NCI-H1694 treated with DMSO at 0.1 percent for 48 hours (cell line): ENCODE data around the gene TIMM13.
"Not testable (repeated sequence)": the region's sequence is repeated elsewhere in the genome, so short reads cannot be mapped to it uniquely, and the experiment has no call there.

Source experiments
- DNase-seq: peaks from one replicate; lab custom pipeline; 2025; lab: John Stamatoyannopoulos, UW

The TIMM13 gene

DNA sequence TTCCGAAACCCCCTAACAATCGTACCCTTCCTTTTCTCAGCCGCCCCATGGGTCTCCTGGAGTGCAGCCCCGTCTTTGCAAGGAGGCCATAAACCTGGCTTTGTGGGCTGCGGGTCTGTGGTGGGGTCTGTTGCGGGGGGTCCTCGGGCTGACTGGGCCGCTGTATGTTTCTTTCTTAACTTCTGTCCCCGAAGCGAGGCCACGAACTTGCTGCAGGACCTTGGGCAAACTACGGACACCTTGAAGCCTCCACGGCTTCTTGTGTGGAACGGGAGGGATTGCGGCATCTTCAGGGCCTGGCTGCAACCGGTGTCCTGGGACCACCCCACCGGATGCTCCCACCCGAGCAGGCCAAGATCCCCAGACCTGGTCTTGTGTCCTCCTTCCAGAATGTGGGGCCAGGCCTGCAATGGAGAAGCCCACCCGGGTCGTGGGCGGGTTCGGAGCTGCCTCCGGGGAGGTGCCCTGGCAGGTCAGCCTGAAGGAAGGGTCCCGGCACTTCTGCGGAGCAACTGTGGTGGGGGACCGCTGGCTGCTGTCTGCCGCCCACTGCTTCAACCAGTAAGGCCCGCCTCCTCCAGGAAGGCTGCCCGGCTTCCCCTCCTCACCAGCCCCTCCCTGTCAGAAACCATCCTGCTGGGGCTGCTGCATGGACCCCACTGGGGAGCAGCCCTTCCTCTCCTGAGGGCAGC, 12.0 kb downstream of the TIMM13 start:
- DNase-seq = no peak

DNA sequence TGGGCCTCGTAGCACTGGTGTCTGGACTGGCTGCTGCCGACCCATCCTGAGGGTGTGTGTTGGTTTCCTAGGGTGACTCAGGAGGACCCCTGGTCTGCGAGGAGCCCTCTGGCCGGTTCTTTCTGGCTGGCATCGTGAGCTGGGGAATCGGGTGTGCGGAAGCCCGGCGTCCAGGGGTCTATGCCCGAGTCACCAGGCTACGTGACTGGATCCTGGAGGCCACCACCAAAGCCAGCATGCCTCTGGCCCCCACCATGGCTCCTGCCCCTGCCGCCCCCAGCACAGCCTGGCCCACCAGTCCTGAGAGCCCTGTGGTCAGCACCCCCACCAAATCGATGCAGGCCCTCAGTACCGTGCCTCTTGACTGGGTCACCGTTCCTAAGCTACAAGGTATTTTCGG, 13.8 kb downstream of the TIMM13 start:
- DNase-seq = no peak

DNA sequence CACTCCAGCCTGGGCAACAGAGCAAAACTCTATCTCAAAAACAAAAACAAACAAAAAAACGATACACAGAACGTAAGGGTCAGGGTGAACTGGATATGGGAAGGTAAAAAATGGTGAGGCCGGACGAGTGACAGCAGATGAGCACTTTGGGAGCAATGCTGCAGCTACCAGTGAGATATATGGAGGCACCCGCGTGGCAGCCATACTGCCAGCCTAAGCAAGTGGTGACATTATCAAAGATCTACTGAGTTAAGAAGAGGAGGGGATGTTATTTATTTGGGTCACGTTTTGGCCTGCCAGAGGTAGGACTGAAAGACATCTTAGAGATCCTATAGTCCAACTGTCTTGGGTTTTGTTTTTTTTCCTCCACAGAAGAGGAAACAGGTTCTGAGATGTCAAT, 14.2 kb downstream of the TIMM13 start:
- no peak for DNase-seq

DNA sequence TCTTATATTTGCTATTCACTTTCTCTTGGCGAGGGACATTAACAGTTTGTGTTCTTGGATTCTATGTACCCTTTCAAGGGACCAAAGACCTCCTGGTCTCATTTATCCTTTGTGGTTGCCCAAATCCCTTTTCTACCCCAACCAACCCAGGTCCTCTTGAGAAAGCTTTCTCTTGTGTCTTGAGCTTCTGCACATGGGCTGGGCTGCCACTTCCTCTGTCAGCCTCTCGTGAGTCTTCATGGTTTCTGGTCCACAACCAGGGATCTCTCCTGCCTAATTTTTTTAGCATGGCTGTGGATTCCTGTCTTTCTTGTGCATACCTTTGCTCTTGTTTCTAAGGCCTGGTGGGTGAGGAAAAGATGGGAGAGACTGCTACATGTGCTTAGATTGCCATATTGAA, 14.9 kb downstream of the TIMM13 start:
- DNase-seq = no peak

DNA sequence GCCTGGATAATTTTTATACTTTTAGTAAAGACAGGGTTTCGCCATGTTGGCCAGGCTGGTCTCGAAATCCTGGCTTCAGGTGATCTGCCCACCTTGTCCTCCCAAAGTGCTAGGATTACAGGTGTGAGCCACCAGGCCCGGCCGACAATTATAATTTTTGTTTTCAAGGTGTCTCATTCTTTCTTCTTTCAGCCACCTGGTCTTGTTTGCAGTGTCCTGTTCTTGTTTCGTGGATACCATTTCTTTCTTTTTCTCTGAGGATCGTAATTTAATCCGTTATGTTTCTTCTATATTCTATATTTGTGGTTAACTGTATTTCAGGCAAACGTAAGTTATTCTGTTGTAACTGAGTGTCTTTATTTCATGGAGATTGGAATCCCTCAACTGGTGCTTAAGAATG, 15.7 kb downstream of the TIMM13 start:
- DNase-seq = no peak

DNA sequence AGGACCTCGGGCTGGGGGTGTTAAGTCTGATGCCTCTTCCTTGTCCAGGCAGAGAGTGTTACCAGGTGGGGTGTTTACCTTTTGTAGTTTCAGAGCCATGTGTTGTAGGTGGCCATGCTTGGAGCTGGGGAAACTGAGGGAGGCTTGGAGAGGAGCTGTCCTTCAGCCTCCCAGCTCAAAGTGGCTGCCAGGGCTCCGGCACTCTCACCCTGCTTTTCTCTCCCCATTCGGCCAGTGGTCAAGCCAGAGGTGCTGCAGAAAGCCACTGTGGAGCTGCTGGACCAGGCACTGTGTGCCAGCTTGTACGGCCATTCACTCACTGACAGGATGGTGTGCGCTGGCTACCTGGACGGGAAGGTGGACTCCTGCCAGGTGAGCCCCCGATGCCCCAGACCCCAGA, 17.4 kb downstream of the TIMM13 start:
- no peak for DNase-seq

DNA sequence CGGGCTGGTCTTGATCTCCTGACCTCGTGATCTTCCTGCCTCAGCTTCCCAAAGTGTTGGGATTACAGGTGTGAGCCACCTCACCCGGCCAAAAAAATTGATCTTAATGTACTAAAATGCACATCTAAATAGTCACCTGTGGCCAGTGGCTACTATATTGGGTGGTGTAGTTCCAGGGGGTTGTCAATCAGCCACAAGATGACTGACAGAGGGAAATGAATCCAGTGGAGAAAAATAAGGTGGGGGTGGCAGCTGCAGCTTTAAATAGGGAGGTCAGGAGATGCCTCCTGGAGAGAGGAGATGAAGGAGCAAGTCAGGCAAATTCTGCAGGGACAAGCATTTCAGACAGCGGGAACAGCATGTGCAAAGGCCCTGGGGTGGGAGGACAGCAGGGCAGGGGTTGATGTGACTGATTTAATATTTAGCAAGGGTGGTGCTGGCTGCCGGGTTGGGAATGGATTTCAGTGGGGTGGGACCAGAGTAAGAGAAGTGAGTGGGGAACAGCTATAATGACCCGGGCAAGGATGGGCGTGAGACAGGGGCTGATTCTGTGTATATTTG, 18.0 kb downstream of the TIMM13 start:
- DNase-seq = no peak

DNA sequence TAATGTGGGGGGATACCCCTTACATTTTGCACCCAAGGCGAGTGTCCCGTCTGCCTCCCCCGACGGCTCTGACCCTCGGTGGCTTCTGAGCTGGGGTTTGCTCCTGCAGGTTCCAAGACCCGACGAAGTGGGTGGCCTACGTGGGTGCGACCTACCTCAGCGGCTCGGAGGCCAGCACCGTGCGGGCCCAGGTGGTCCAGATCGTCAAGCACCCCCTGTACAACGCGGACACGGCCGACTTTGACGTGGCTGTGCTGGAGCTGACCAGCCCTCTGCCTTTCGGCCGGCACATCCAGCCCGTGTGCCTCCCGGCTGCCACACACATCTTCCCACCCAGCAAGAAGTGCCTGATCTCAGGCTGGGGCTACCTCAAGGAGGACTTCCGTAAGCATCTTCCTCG, 19.1 kb downstream of the TIMM13 start:
- DNase-seq = no peak

DNA sequence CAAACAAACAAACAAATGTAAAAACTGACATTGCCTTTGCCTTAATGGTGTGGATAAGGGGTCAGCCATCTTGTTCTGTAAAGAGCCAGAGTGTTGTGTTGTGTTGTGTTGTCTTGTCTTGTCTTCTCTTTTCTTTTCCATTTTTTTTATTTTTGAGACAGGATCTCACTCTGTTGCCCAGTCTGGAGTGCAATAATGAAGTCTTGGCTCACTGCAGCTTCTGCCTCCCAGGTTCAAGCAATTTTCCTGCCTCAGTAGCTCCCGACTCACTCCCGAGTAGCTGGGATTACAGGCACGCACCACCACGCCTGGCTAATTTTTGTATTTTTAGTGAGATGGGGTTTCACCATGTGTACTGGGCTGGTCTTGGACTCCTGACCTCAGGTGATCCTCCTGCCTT, 27.8 kb downstream of the TIMM13 start:
- DNase-seq = no peak

DNA sequence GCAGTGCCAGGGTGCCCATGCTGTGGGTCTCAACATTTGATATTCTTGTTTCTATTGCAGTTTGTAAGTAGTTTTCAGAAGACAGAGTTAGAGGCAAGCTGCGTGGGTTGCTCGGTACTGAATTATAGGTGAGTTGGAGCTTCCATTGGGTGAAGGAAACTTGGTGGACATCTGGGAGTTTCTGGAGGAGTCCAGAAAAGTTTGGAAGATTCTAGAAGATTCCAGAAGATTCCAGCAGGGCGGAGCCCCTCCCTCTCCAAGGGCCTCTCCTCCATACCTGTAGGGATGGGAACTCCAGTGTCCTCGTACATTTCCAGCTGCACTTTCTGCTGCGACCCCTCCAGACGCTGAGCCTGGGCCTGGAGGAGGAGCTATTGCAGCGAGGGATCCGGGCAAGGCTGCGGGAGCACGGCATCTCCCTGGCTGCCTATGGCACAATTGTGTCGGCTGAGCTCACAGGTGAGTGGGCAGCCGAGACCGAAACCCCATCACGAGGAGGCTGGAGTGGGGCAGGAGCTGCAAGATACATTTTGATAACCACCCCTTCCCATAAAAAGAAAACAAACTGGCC, 28.6 kb downstream of the TIMM13 start:
- DNase-seq = no peak

DNA sequence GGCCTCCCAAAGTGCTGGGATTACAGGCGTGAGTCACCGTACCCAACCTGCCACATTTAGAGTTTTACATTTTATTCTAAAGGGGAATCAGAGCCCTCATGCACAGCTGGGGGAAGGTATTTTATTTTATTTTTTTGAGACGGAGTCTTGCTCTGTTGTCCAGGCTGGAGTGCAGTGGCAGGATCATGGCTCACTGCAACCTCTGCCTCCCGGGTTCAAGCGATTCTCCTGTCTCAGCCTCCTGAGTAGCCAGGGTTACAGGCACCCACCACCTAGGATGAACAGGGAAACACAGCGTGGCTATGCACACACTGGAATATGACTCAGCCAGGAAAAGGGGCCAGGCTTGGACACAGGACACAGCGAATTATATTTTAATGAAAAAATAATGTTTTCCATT, 30.2 kb downstream of the TIMM13 start:
- not testable (repeated sequence) for DNase-seq

DNA sequence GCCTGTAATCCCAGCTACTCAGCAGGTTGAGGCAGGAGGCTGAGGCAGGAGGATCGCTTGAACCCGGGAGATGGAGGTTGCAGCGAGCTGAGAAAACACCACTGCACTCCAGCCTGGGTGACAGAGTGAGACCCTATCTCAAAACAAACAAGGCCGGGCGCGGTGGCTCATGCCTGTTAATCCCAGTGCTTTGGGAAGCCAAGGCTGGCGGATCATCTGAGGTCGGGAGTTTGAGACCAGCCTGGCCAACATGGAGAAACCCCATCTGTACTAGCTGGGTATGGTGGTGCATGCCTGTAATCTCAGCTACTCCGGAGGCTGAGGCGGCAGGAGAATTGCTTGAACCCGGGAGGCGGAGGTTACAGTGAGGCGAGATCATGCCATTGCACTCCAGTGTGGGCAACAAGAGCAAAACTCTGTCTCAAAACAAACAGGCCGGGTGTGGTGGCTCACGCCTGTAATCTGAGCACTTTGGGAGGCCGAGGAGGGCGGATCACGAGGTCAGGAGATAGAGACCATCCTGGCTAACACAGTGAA, 32.0 kb downstream of the TIMM13 start:
- not testable (repeated sequence) for DNase-seq

DNA sequence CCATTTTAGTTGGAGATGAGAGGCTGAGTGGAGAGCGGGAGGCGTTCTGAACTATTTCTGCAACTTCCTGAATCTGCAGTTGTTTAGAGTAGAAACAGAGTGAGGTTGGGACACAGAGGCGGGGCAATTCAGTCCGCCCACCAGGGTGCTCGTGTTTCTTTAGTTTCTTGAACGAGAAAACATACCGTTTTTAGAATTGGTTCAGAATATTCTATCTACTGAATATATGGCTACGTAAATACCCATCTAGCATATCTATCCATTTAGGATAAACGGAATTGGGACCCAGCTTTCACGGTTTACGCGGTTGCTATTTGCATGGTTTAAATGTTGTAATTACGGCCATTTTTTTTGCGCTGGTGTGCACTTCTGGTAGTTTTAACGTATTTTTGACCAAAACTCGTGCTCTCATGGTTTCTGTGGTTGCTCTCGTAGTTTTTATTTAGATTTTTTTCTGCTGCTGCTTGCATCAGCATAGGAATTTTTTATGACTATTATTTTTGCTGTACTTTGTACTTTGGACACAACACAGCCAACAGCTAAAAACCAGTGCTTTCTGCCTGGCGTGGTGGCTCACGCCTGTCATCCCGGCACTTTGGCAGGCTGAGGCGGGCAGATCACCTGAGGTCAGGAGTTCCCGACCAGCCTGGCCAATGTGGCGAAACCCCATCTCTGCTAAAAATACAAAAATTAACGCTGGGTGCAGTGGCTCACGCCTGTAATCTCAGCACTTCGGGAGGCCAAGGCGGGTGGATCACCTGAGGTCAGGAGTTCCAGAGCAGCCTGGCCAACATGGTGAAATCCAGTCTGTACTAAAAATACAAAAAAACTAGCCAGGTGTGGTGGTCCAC, 32.7 kb downstream of the TIMM13 start:
- DNase-seq = no peak

DNA sequence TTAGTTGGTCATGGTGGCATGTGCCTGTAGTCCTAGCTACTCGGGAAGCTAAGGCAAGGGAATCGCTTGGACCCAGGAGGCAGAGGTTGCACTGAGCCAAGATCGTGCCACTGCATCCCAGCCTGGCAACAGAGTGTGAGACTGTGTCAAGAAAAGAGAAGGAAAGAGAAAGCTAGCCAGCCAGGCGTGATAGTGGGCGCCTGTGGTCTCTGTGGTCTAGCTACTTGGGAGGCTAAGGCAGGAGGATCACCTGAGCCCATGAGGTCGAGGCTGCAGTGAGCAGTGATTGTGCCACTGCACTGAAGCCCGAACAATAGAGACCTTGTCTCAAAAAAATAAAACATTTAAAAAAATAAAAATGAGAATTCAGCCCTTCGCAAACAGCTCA, 33.3 kb downstream of the TIMM13 start:
- DNase-seq = no peak

DNA sequence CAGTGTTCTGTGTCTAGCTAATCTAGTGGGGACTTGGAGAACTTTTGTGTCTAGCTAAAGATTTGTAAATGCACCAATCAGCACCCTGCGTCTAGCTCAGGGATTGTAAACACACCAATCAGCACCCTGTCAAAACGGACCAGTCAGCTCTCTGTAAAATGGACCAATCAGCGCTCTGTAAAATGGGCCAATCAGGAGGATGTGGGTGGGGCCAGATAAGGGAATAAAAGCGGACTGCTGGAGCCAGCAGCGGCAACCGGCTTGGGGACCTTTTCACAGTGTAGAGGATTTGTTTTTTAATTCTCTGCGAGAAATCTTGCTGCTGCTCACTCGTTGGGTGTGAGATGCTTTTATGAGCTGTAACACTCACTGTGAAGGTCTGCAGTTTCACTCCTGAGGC, 34.5 kb downstream of the TIMM13 start:
- not testable (repeated sequence) for DNase-seq

DNA sequence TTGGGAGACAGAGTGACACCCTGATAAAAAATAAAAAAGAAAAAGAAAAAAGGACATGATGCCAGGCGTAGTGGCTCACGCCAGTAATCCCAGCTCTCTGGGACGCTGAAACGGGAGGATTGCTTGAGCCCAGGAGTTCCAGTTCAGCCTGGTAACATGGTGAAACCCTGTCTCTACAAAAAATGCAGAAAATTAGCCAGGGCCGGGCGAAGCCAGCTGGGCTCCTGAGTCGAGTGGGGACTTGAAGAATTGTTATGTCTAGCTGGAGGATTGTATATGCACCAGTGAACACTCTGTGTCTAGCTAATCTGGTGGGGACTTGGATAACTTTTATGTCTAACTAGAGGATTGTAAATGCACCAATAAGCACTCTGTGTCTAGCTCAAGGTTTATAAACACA, 35.0 kb downstream of the TIMM13 start:
- DNase-seq = no peak

DNA sequence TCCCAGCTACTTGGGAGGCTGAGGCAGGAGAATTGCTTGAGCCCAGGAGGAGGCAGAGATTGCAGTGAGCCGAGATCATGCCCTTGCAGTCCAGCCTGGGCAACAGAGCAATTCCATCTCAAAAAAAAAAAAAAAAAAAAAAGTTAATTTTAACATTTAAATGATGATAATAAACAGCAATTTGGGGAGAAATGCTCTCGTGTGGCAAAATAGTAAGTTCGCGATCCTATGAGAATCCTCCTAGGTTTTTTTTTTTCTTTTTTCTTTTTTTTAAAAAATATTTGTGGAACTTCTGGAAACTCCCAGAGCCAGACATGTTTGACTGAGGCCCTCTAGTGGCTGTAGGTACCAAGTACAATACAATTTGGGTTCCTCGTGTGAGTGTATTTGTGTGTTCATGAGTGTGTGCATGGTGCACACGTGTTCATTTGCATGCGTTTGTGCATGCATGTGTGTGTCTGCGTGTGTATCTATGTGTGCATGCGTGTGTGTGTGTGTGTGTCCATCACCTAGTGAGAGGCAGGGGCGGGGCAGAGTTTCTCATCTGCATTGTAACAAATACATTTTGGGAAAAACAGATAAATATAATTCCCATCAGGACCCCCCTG, 36.2 kb downstream of the TIMM13 start:
- DNase-seq = peak; percentile 46

DNA sequence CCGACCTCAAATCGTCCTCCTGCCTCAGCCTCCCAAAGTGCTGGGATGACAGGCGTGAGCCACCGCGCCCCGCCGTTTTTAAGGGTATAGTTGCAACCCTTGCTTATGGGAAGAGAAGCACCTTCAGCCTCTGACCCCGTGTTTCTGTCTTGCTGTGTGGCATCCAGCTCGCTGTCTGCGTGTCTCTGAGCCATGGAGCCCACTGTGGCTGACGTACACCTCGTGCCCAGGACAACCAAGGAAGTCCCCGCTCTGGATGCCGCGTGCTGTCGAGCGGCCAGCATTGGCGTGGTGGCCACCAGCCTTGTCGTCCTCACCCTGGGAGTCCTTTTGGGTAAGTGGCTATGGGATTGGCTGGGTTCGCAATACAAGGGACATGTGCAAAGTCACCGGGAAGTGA, 37.8 kb downstream of the TIMM13 start:
- no peak for DNase-seq

DNA sequence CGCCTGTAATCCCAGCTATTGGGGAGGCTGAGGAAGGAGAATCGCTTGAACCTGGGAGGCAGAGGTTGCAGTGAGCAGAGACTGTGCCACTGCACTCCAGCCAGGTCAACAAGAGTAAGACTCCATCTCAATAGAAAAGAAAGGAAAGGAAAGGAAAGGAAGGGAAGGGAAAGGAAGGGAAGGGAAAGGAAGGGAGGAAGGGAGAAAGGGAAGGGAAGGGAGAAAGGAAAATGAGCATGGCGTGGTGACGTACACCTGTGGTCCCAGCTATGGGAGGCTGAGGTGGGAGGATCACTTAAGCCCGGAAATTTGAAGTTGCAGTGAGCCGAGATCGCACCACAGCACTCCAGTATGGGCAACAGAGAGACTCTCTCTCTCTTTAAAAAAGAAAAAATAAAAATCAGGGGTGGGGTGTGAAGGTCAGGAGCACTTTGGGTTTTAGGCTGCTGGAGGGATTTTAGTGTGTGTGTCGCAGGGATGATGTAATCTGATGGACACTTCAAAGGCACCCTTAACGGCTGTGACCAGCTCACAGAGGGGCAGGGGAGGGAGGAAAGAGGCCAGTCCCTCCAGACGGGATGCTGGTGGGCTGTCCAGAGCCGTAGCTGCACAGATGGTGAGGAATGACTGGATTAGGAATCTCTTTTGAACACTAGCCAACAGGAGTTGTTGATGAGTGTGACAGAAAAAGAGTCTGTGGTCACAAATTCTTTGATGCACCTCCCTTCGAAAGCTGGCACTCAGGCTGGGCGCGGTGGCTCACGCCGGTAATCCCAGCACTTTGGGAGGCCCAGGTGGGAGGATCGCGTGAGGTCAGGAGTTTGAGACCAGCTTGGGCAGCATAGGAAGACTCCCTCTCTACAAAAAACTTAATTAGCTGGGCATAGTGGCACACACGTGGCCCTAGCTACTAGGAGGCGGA, 39.8 kb downstream of the TIMM13 start:
- no peak for DNase-seq

DNA sequence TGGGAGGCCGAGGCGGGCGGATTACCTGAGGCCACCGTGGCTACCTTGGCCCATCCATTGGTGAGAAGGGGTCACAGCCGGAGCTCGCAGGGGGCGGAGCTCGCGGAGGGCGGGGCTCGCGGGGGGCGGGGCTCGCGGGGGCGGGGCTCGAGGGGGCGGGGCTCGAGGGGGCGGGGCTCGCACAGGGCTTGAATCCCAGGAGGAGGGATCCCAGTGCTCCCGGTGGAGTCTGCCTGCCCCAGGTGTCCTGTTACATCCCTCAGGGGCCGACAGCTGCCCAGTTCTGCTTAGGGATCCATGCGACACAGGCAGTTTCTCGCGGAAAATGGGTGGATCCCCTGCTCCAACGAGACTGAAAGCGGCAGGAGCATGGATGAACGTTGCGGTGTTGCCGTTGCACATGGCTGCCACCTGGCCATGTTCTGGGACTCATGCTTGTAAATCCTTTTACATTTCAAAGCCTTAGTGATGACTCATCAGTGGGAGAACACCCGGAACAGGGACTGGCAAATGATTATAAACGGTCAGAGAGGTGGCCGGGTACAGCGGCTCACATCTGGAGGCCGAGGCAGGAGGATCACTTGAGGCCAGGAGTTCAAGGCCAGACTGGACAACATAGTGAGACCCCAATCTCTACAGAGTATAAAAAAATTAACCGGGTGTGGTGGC, 42.2 kb downstream of the TIMM13 start:
- DNase-seq = no peak
